ENCODE measurements around the gene ADAMTSL2.

ADAMTSL2 gene

GRCh38 chr9:133606708-133607025 lies 72.2 kb downstream of the ADAMTSL2 start:
- Histone ChIP-seq H3K9me3 (ENCODE audit: insufficient read depth, low read length) (no peaks in the 10 kb centered on the region), H3K4me1 (ENCODE audit: low read length) (no peaks in the 10 kb centered on the region), H3K4me3 (ENCODE audit: low read length) (no peak overlapping the region), H3K4me2 (ENCODE audit: low read length) (no peak overlapping the region), H3K27me3 (ENCODE audit: low read depth, low read length) (peaks cover 34% of the 10 kb centered on the region), H3K36me3 (replicated peaks; ENCODE audit: low read depth, low read length) (no peaks in the 10 kb centered on the region), H3K79me2 (ENCODE audit: low read length) (no peaks in the 10 kb centered on the region), H4K20me1 (ENCODE audit: insufficient read depth, low read length) (no peaks in the 10 kb centered on the region), H3K27ac (ENCODE audit: low read length) (no peak overlapping the region), H3K9ac (ENCODE audit: low read length) (no peak overlapping the region), H2AFZ (ENCODE audit: low read depth, low read length) (no peak overlapping the region)
- no peak for TF ChIP-seq EZH2phosphoT487 (IDR thresholded peaks at IDR 0.05; ENCODE audit: low read depth)
- TF ChIP-seq CTCF (IDR thresholded peaks at IDR 0.05; ENCODE audit: low read depth, low read length): no peak

GRCh38 chr9:133607381-133607780 lies 72.9 kb downstream of the ADAMTSL2 start:
- no peaks in the 10 kb centered on the region for H3K4me1 ChIP-seq (ENCODE audit: low read length)
- no peaks in the 10 kb centered on the region for H3K79me2 ChIP-seq (ENCODE audit: low read length)
- peaks cover 39% of the 10 kb centered on the region for H3K27me3 ChIP-seq (ENCODE audit: low read depth, low read length)
- no peak overlapping the region for H3K4me2 ChIP-seq (ENCODE audit: low read length)
- no peak overlapping the region for H3K9ac ChIP-seq (ENCODE audit: low read length)
- no peaks in the 10 kb centered on the region for H3K9me3 ChIP-seq (ENCODE audit: insufficient read depth, low read length)
- no peak overlapping the region for H2AFZ ChIP-seq (ENCODE audit: low read depth, low read length)
- H4K20me1 ChIP-seq (ENCODE audit: insufficient read depth, low read length): no peaks in the 10 kb centered on the region
- no peak overlapping the region for H3K27ac ChIP-seq (ENCODE audit: low read length)
- TF ChIP-seq EZH2phosphoT487 (IDR thresholded peaks at IDR 0.05; ENCODE audit: low read depth) (no peak), CTCF (IDR thresholded peaks at IDR 0.05; ENCODE audit: low read depth, low read length) (no peak)
- no peaks in the 10 kb centered on the region for H3K36me3 ChIP-seq (replicated peaks; ENCODE audit: low read depth, low read length)
- no peak overlapping the region for H3K4me3 ChIP-seq (ENCODE audit: low read length)

DNA sequence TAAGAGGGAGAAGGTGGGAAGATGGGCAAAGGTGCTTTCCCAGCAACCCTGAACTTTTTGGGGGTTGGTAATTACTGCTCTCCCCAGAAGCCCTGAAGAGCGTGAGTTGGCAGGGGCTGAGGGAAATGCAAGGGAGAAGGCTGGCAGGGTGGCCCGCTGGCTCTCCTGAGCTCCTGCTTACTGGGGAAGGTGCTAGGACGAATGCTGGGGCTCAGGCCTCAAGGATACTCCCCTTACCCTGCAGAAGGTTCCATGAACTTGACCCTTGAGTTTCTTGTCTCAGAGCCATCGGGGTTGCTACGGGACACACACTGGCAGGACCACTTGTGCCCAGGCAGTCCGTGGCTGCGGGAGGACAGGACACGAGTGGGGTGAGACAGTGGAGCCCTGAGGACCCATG lies 73.5 kb downstream of the ADAMTSL2 start:
- Histone ChIP-seq H3K36me3 (replicated peaks; ENCODE audit: low read depth, low read length) (no peaks in the 10 kb centered on the region), H3K27ac (ENCODE audit: low read length) (no peak overlapping the region), H3K27me3 (ENCODE audit: low read depth, low read length) (peaks cover 45% of the 10 kb centered on the region), H2AFZ (ENCODE audit: low read depth, low read length) (no peak overlapping the region), H3K9me3 (ENCODE audit: insufficient read depth, low read length) (no peaks in the 10 kb centered on the region), H3K4me3 (ENCODE audit: low read length) (no peak overlapping the region), H3K9ac (ENCODE audit: low read length) (no peak overlapping the region), H3K4me2 (ENCODE audit: low read length) (no peak overlapping the region), H4K20me1 (ENCODE audit: insufficient read depth, low read length) (no peaks in the 10 kb centered on the region), H3K79me2 (ENCODE audit: low read length) (no peaks in the 10 kb centered on the region), H3K4me1 (ENCODE audit: low read length) (no peaks in the 10 kb centered on the region)
- TF ChIP-seq EZH2phosphoT487 (IDR thresholded peaks at IDR 0.05; ENCODE audit: low read depth) (no peak), CTCF (IDR thresholded peaks at IDR 0.05; ENCODE audit: low read depth, low read length) (no peak)

- Histone ChIP-seq H3K79me2 (ENCODE audit: low read length) (no peaks in the 10 kb centered on the region), H3K4me1 (ENCODE audit: low read length) (no peaks in the 10 kb centered on the region), H2AFZ (ENCODE audit: low read depth, low read length) (no peak overlapping the region), H3K36me3 (replicated peaks; ENCODE audit: low read depth, low read length) (no peaks in the 10 kb centered on the region), H3K4me3 (ENCODE audit: low read length) (no peak overlapping the region), H3K4me2 (ENCODE audit: low read length) (no peak overlapping the region), H3K27ac (ENCODE audit: low read length) (no peak overlapping the region), H3K9ac (ENCODE audit: low read length) (no peak overlapping the region), H4K20me1 (ENCODE audit: insufficient read depth, low read length) (no peaks in the 10 kb centered on the region), H3K27me3 (ENCODE audit: low read depth, low read length) (peaks cover 49% of the 10 kb centered on the region), H3K9me3 (ENCODE audit: insufficient read depth, low read length) (no peaks in the 10 kb centered on the region)
- TF ChIP-seq CTCF (IDR thresholded peaks at IDR 0.05; ENCODE audit: low read depth, low read length) (no peak), EZH2phosphoT487 (IDR thresholded peaks at IDR 0.05; ENCODE audit: low read depth) (no peak)
Observed at GRCh38 chr9:133608382-133608781, 73.9 kb downstream of the ADAMTSL2 start.
